HG02588 (cell line): ENCODE results near the gene FREY1.
"Not testable (repeated sequence)": the region's sequence is repeated elsewhere in the genome, so short reads cannot be mapped to it uniquely, and the experiment has no call there.

Experiments used
- ATAC-seq: cut with Tn5 transposase; IDR thresholded peaks from one replicate; pipeline ENCODE4 v1.9.1; 2021; ENCODE audit warnings: mild to moderate bottlenecking, moderate library complexity; ENCODE audit not compliant: unreplicated experiment

FREY1 gene

DNA sequence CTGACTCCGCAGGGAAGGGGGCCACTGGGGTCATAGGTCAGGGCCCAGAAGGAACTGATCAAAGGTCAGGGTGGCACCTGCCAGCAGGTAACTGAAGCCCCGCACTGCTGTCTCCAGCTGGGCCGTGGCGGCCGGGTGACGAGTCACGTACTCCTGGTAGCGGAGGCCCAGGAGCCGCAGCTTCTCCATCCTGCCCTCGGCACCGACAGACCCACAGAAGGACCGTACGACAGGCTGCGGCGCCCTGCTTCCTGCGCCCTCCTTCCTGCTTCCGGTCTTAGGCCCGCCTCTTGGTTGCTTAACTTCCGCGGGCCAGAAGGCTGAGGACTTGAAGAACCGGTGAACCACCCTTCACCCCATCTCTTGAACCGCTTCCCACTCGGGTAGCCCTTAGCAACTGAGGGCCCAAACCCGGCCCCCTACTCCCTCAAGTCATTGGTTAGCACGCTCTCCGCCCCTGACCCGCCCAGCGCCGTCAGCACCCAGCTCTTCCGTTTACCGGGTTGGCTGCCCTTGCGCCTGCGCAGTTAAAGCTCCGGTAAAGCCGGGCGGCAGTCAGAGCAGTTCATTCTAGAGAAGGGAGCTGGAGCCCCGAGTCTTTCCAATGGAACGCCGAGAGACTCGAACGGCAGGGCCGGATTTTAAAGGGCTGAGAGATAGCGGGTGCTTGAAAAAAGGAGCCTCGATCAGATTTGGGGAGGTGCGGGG, 10.7 kb upstream of the FREY1 start, which contains the start of gene PEX16:
Gene PEX16, minus strand, starts transcription at position 255 of the 708 bp plus-strand sequence. Its CDS starts 66 bp downstream, at position 189.
- ATAC-seq = peak; percentile 85

DNA sequence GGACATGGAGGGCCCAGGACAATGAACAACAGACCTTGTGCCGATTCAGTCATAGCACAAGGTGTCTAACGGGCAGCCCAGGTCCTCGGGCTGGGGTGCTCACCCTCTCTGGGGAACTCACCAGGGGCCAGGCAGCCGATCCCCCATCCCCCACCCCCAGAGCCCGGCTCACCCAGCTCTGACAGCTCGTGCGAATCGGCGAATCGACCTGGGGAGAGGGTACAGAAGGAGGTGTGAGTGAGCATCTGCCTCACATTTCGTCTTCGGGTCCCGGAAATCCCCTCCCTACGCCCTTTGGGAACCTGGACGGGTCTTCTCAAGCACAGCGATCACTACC, 10.2 kb upstream of the FREY1 start:
- ATAC-seq = no peak

DNA sequence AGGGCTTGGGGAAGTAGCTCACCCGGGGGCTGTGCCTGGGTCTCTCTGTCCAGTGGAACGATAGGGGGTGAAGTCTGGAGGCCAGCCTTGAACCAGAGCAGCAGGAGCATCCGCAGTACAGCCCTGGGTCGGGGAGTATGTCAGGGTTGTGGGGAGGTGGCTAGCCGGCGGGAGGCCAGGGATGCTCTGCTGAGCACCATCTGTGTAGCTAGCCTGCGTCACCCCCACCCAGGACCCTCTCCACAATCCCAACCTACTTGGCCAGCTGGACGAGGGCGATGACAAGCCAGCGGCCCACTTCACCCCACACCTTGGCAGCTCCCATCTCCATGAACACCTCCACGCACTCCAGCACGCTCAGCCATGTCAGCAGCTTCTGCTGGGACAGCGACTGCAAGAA, 8.4 kb upstream of the FREY1 start:
- no peak for ATAC-seq

DNA sequence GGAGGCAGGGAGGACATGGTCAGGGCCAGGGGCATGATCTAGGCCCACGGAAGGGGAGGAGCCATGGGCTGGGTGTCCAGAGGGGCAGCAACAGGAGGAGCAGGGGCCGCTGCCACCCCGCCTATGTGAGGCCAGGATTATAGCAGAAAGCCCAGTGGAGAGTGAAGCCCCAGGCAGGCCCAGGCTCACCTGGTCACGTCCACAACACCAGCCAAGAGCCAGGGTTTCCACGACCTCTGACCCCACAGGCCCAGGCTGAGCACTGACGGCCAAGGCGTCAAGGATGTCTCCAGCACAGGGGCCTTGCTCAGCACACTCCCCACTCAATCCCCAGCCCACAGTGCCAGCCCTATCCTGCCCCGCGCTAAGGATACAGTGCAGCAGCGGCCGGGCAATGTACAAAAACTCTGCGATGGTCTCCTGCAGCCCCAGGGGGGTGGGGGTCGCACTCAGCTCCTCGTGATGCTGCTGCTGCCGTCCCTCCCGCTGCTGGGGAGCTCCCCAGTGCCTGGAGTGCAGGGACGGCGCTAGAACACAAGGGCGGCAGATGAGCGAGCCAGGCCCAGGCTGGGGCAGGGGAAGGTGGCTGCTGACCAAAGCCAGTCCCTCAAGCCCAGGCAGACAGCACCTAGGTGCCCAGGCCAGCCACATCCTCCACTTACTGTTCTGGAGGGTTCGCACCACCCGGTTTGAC, 7.0 kb upstream of the FREY1 start:
- ATAC-seq = no peak

DNA sequence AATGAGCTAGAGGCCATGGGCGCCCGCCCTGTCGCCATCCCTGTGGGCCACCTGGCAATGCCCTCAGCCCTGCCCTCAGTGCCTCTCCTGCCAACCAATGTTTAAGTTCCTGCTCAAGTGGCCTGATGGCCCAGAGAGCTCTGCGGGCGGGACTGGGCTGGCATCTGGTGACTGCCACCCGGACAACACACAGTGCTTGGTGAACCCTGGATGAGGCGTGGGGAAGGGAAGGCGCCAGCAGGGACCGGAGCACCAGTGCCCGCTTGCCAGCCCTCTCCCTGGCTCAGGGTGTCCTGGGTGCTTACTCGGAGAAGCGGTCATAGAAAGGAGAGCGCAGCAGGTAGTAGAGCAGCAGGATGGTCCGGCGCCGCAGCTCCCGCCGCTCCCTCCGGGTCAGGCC, 6.4 kb upstream of the FREY1 start:
- ATAC-seq = no peak

DNA sequence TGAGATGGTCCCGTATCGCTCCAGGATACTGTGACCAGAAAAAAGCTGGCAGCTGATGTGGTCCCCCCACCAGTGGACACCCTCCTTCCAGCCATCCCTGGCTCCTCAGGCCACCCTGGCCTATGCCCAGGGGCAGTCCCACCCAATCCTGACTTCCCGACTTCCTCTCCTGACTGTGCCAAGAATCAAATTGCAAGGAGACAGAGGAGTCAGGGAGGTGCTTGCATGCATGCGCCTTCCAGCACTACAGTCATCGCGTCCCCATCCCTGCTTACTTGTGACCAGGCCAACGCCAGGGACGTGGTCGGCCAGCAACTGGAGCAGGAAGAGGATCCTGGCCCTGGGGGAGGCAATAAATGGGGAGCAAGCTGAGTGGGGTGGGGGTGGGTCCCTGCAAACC, 3.6 kb upstream of the FREY1 start:
- ATAC-seq = no peak

DNA sequence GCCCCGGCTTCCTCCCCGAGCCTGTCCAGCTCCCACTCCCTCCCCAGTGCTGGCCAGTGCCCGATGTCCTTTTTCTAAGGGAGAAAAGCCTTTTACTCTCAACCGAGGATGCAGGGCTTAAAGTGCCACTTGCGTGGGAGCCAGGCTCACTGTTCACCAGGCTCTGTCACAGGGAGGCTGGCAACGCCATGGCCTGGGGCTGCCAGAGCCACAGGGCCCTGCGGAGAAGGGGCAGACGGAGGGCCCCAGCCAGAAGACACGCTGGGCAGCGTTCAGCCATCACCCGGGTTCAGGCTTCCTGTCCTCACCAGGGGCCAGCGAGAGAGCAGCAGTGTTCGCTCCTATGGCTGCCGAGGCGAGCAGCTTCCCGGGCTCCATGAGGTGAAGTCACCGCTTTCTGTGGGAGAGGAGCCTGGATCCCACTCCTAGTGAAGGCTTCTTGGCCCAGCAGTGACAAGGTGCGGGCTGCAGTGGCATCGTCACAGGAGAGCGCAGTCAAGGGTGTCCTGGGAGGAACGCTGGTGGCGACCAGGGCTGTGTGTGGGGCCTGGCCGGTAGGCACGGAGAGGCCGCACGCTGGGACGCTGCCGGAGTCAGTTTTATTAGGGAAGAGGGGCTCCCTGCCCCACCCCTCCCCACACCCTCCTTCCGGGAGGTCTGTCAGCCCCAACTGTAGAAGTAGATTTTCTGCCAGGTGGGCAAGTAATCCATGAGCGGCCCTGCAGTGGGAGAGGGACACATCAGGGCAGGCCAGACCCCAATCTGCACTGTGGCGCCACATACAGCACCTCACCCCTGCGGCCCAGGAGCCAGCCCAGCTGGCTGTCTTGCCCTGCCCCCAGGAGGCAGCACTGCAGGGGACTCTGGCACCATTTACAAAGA, 2.8 kb upstream of the FREY1 start:
- ATAC-seq = no peak

DNA sequence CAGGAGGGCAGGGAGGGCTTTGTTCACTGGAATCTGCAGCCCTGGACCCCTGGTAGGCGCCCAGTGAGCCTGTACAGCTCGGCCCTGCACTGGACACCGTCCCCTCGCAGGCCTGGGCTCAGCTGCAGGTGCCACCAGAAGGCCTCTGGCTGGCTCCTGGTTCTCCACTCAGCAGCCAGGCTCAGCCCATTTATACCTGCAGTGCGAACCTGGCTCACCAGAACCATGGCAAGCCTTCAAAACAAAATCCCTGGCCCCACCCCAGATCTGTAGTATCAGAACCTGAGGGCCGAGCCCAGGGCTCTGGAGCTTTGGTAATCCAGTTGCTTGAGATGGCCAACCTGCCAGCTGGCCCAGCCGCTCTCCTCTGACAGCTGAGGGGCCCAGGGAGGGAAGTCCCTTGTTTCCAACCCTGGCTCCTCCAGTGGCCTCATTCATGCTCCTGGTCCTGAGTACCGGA, 870 bp upstream of the FREY1 start:
- ATAC-seq = no peak

DNA sequence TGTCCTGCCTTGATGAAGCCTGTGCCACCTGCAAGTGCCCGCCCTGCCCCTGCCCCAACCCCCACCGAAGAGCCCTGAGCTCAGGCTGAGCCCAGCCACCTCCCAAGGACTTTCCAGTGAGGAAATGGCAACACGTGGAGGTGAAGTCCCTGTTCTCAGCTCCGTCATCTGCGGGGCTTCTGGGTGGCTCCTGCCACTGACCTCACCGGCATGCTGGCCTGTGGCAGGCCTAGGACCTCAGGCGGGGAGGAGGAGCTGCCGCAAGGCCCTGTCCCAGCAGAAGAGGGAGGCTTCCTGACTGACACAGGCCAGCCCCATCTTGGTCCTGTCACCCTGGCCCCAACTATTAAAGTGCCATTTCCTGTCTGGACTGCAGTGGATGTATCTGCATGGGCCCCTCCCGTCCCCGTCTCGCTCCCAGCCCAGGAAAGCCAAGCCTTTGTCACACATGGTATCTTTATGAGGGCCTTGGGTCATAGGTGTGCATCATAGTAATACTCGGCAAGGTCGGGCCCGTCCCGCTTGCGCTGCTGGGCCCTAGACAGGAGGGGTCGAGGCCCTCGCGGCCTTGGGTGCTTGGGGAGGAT, 882 bp downstream of the FREY1 start:
- ATAC-seq = no peak

DNA sequence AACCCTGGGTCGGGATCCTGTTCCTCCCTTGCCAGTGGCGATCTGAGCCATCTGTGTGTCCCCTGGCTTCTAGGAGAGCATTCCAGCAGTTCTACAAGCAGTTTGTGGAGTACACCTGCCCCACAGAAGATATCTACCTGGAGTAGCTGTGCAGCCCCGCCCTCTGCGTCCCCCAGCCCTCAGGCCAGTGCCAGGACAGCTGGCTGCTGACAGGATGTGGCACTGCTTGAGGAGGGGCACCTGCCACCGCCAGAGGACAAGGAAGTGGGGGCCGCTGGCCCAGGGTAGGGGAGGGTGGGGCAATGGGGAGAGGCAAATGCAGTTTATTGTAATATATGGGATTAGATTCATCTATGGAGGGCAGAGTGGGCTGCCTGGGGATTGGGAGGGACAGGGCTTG, 1.5 kb downstream of the FREY1 start:
- not testable (repeated sequence) for ATAC-seq

DNA sequence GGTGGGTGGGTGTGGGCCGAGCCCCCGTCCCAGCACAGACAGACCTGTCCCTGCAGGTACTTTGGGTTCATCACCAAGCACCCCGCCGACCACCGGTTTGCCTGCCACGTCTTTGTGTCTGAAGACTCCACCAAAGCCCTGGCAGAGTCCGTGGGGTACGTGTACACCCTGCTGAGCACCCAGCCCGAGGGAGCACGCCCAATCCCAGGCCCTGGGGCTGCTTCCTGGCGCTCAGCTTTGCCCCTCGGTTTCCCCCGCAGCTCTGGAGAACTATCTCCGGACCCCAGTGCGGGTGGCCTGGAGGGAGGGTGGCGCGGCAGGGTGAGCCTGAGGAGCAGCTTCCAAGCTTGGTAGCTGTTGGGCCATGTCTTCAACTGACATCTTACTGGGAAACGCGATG, 2.0 kb downstream of the FREY1 start:
- ATAC-seq = no peak

DNA sequence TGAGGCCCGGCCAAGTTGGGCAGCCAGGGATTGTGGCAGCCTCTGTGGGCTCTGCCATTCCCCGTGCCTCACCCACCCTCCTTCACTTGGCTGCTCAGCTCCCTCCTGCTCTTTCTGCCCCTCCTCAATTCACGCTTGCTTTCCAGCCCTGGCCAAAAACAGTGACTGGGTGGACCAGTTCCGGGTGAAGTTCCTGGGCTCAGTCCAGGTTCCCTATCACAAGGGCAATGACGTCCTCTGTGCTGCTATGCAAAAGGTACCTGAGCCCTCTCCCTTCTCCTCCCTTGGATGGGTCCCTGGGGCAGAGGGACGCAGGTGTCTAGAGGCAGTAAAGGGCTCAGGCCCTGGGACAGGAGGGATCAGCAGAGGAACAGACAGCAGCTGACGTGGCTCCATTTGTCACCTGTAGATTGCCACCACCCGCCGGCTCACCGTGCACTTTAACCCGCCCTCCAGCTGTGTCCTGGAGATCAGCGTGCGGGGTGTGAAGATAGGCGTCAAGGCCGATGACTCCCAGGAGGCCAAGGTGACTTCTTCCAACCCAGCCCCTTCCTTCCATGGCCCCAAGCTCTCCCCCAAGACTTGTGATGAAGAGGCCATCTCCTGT, 2.7 kb downstream of the FREY1 start:
- ATAC-seq = no peak

DNA sequence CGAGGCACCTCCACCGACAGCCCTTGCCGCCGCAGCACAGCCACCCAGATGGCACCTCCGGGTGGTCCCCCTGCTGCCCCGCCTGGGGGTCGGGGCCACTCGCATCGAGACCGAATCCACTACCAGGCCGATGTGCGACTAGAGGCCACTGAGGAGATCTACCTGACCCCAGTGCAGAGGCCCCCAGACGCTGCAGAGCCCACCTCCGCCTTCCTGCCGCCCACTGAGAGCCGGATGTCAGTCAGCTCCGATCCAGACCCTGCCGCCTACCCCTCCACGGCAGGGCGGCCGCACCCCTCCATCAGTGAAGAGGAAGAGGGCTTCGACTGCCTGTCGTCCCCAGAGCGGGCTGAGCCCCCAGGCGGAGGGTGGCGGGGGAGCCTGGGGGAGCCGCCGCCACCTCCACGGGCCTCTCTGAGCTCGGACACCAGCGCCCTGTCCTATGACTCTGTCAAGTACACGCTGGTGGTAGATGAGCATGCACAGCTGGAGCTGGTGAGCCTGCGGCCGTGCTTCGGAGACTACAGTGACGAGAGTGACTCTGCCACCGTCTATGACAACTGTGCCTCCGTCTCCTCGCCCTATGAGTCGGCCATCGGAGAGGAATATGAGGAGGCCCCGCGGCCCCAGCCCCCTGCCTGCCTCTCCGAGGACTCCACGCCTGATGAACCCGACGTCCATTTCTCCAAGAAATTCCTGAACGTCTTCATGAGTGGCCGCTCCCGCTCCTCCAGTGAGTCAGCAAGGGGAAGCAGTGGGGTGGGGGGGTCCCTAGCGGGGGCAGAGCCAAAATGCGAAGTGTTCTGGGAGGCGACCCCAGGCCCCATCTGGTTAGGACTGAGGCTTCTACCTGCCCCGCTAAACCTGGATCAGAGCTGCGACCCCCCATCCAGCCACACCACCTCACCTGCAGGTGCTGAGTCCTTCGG, 4.4 kb downstream of the FREY1 start:
- ATAC-seq = no peak

DNA sequence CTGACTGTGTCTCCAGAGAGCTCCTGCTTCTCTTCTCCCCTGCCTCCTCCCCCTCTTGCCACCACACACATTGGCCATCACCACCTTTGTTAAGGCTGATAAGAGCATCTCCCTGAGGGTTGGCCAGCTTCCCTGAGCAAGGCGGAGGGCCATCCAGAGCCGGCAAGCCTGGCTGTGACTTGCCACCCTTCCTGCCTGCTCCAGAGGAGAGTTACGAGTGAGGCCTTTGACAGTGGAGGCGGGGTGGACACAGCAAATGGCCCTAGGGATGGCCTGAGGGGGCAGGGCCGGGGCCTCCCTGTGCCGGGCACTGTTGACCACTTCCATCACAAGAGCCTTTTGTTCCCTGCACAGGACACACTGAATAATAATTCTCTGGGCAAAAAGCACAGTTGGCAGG, 5.4 kb downstream of the FREY1 start:
- ATAC-seq = no peak

DNA sequence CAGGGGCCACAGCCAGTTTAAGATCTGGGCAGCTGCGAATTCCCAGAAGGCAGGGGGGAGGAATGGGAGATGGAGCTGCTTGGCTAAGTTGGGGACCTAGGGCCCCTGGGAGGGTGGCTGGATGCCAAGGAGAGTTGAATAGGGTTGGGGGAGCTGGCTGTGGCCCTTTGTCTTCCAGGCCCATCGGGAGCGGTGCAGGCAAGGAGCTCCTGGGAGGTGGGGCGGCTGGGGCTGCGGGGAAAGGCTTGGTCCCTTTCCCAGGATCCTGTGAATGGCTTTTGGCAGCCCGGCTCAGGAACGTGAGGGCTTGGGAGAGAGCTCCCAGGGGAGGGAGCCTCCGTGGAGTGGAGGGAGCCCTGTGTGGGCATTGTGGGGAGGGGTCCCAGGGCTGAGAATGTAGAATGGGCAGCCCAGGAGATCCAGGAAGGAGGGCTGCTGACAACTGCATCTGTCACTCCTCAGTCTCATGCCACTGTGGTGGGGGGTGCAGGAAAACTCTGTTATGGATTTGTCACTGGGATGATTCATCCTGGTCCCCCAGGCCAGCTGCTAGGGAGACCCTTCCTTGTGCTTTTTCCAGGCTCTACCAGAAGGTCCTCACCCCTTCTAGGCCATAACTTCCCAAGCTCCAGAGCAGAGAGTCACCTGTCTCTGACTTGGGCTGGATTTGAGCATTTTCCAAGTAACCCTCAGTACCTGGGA, 6.0 kb downstream of the FREY1 start:
- ATAC-seq = no peak

DNA sequence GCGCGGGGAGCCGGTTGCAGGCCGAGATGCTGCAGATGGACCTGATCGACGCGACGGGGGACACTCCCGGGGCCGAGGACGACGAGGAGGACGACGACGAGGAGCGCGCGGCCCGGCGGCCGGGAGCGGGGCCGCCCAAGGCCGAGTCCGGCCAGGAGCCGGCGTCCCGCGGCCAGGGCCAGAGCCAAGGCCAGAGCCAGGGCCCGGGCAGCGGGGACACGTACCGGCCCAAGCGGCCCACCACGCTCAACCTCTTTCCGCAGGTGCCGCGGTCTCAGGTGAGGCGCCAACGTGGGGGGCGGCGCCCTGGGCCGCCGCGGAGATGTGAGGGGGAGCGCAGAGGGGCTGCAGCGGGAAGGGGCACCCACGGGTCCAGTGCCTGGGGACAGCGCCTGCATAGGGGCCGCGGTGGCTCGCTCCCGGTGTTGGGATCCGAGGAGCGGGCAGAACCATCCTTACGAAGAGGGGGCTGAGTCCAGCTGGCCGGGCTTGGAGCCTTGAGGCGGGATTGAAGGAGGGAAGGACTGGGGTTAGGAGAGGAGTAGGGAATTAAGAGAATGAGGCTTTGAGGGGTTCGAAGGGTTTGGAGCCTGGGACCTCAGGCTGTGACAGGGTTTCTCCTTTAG, 6.8 kb downstream of the FREY1 start:
- not testable (repeated sequence) for ATAC-seq

DNA sequence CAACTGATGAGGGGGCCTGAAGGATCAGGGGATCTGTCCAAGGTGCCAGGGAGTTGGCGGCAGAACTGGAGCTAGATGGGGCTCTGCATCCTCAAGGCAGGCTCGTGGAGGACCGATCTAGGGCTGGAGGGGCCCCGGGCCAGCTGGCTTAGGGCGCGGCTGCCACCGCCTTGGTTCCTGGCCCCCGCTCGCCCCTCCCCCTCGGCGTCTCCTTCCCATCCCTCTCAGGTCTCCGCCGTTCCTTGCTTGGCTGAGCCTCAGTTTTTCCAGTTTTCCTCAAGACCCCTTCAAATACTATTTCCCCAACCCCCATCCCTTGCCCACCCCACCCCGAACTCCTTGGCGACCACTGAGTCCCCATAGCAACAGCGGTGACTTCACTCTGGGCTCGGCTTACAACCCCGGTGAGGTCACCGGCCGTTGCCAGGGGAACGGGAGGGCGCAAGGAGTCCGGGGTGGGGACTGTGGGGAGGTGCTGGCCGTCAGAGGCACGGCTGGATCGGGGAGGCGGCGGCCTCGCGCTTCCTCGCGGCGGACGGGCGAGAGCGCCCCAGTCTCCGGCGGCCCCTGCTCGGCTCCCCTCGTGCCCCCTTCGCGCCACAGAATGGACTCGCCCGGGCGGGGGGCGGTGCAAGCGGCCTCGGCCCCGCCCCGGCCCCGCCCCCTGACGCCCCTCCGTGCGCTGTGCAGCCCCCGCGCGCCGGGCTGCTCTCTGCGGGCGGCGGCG, 7.5 kb downstream of the FREY1 start:
- peak; percentile 48 for ATAC-seq

DNA sequence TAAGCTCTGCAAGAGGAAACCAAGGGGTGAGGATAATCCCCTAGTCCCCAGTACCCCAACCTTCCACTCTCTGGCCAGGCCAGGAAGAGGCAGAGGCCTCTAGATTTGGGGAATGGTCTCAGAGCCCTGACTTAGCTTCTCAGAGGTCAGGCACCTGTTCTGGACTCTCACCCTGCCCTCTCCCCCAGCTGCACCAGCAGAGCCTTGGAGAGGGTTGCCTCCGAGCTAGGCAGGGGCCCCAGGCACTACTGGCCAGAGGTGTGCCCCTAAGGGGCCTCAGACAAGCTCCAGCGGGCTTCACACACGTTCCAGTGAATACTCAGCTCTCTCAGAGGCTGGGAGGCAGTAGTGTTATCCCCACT, 8.0 kb downstream of the FREY1 start:
- ATAC-seq = no peak
